ENCODE data around the gene ZNFX1.
A peak's percentile ranks its signal among the peaks of the same experiment; 100 is the strongest.

ZNFX1 gene

DNA sequence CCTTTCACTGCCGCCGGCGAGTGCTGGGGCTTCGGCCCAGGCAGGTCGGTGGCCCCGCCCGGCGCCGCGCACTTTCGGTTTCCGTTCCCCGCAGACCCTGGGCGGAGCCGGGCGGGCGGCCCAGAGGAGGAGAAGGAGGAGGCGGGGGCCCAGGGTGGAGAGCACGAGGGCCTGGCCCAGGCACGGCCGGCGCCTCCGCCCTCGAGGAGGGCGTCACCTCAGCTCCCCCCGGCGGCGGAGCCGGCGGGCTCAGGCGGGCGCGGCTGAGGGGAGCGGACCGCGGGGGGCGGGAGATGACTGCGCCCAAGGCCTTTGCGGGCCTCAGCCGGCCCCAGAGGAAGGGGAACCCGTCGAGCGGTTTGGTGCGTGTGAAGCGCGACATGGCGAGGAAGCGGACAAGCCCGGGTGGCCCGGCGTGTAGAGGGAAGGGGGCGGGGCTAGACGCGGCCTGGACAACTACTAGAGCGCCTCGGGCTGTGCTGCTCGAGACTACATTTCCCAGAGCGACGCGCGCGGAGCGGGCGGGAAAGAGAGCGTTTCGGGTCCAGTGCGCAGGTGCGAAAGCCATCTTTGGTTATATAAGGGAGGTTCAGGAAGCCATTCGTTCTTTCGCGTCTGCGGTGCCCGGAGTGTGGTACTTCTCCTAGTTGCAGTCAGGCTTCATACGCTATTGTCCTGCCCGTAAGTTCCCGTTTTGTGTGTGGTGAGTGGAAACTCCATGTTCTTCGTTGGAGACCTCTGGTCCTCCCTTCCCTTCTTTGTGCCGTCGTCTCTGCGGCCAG, at the start of gene ZNFX1:
TSS of gene ZNFX1 (minus strand) at position 22 of the 782 bp plus-strand sequence. CDS start 2,218 bp downstream, outside the sequence.
- DNase-seq (ENCODE audit: low spot score): peak; percentile 96
- in situ Hi-C loops (cut with MboI; ENCODE audit: low pct_unique_long_range_greater_than_20kb, low sequenced_read_pairs, unreplicated experiment): no loop called here
- TF ChIP-seq, protein P1, sequence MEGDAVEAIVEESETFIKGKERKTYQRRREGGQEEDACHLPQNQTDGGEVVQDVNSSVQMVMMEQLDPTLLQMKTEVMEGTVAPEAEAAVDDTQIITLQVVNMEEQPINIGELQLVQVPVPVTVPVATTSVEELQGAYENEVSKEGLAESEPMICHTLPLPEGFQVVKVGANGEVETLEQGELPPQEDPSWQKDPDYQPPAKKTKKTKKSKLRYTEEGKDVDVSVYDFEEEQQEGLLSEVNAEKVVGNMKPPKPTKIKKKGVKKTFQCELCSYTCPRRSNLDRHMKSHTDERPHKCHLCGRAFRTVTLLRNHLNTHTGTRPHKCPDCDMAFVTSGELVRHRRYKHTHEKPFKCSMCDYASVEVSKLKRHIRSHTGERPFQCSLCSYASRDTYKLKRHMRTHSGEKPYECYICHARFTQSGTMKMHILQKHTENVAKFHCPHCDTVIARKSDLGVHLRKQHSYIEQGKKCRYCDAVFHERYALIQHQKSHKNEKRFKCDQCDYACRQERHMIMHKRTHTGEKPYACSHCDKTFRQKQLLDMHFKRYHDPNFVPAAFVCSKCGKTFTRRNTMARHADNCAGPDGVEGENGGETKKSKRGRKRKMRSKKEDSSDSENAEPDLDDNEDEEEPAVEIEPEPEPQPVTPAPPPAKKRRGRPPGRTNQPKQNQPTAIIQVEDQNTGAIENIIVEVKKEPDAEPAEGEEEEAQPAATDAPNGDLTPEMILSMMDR (IDR thresholded peaks at IDR 0.05; ENCODE audit: extremely low read depth, insufficient read depth, missing control alignments): peak; percentile 24

DNA sequence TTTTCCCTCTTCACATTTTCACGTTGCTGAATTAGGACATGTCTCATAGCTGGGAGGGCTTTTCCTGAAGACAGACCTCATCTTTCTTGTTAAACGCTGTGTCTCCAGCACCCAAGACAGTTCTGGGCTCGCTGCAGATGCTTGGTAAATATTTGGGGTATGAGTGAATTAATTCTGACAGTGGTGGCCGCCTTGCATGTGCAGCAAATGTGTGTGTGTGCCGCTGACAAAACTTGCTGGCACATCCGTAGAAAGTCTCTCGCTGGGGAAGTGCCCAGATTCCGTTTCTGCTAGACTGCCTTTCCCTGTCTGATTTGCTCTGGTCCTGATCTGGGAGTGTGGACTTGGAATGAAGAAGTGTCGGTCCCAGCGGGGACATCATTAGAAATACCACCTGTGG, 48.2 kb upstream of the ZNFX1 start:
- in situ Hi-C loops (cut with MboI; ENCODE audit: low pct_unique_long_range_greater_than_20kb, low sequenced_read_pairs, unreplicated experiment): loop anchor here (25.0 kb wide), 1 partner anchor 536 kb away; no protein-coding TSS in a partner anchor
- no peak for DNase-seq (ENCODE audit: low spot score)

DNA sequence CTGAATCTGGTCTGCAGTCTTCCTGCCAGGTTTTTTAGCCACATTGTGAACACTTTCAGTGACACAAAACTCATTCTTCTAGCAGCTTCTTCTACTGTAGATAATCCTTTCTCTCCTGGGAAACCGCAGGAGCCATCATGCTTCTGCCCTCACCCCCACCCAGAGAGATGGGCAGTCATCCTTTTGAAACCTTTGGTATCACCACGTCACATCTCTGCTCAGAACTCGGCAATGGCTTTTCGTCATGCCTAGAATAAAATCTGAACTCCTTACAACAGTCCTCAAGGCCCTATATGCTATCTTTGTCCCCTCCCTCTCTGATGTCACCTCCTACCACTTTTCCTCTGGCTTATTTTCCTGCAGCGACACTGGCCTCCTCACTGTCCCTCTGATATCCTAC, 46.4 kb upstream of the ZNFX1 start:
- TF ChIP-seq, protein P1 (IDR thresholded peaks at IDR 0.05; ENCODE audit: extremely low read depth, insufficient read depth, missing control alignments): no peak
- no peak for DNase-seq (ENCODE audit: low spot score)
- in situ Hi-C loops (cut with MboI; ENCODE audit: low pct_unique_long_range_greater_than_20kb, low sequenced_read_pairs, unreplicated experiment): no loop called here

More for the DNA sequence above, 48.2 kb upstream of the ZNFX1 start:
- TF ChIP-seq, protein P1 (IDR thresholded peaks at IDR 0.05; ENCODE audit: extremely low read depth, insufficient read depth, missing control alignments): no peak

DNA sequence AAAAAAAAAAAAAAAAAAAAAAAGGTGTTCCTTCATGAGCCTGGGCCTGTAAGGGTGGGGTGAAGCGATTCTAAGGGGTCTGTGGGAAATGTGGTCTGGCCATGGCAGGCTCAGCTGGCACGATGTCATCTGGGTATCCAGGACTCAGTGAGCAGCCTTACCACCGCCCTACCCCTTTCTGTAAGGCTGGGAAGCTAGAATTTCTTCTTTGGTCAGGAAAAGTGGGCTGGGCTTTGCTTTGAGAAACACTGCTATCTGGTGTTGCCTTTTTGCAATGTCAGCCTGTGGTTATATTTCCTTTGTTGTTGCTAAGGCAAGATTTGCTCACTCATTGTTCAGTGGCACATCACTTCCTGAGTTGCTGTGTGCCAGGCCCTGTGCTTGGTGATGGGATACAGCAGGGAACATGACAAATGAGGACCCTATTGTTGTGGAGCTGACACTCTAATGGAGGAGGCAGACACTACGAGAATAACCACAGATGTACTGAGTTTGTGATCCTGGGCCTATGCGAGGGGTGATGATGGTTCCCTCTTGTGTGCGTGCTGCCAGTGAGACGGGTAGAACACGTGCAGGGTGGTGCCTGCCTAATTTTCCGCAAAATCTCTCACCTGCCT, 45.9 kb upstream of the ZNFX1 start:
- DNase-seq (ENCODE audit: low spot score): peak; percentile 34
- in situ Hi-C loops (cut with MboI; ENCODE audit: low pct_unique_long_range_greater_than_20kb, low sequenced_read_pairs, unreplicated experiment): no loop called here
- TF ChIP-seq, protein P1 (IDR thresholded peaks at IDR 0.05; ENCODE audit: extremely low read depth, insufficient read depth, missing control alignments): peak; percentile 34

DNA sequence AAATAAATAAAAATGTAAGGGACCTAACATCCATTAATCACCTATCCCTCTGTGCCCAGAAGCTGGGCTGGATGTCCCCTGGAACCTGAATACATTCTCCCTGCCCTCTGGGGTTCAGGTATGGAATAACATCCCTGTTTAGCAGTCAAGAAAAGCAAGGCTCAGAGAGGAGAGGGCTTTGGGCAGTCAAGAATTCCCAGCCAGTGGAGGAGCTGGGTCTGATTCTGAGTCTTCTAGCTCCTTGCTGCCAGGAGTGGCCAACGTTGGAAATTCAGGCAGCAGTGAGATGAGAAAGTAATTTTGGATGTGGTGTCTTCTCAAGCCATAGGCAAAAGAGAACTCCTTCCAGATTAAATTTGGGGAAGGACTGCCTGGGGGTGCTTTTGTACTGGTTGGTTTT, 42.6 kb upstream of the ZNFX1 start:
- in situ Hi-C loops (cut with MboI; ENCODE audit: low pct_unique_long_range_greater_than_20kb, low sequenced_read_pairs, unreplicated experiment): no loop called here
- no peak for DNase-seq (ENCODE audit: low spot score)
- TF ChIP-seq, protein P1 (IDR thresholded peaks at IDR 0.05; ENCODE audit: extremely low read depth, insufficient read depth, missing control alignments): no peak

DNA sequence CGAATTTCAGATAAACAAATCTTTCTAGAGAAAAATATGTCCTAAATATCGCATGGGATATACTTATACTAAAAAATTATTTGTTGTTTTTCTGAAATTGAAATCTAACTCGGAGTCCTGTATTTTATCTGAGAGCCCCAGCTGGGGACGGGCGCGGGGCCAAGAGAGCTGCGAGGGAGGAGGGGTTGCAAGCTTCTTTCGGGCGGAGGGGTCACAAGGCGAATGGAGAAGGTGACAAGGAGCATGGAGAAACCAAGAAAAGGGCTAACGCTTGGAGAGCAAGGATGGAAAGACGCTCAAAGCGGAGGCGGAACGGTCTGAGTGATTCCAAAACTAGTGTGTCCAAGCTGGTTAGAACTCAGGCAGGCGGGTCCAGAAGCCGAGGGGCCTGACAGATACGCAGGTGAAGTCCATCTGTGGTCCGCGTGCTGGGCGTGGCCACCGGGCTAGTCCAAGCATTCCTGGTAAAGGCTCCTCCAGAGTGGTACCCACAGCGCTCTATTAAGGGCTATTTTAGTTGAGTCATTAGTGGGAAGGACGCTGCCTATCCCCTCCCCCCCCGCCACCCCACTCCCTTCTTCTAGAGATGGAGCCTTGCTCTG, 41.5 kb upstream of the ZNFX1 start:
- DNase-seq (ENCODE audit: low spot score): no peak
- TF ChIP-seq, protein P1 (IDR thresholded peaks at IDR 0.05; ENCODE audit: extremely low read depth, insufficient read depth, missing control alignments): no peak

More for the DNA sequence above, 41.5 kb upstream of the ZNFX1 start:
- in situ Hi-C loops (cut with MboI; ENCODE audit: low pct_unique_long_range_greater_than_20kb, low sequenced_read_pairs, unreplicated experiment): no loop called here

Measured in GM13977 (cell line).